HEK293T (cell line): ENCODE data around the gene DDN.

Experiments
- CTCF ChIA-PET: fragments of 350-600 bp; formaldehyde crosslinking; extraction: SDS; loops from one replicate; lab custom pipeline; 2021; ENCODE audit warnings: antibody characterized with exemption, inconsistent platforms; lab: Yijun Ruan, JAX
- POLR2A ChIA-PET: fragments of 350-600 bp; formaldehyde crosslinking; extraction: SDS; loops from one replicate; lab custom pipeline; 2020; ENCODE audit warnings: antibody characterized with exemption, inconsistent platforms; lab: Yijun Ruan, JAX
- DNase-seq: peaks from one replicate; pipeline ENCODE4 v3.0.0; 2012; ENCODE audit warnings: mixed read lengths; ENCODE audit errors: extremely low spot score
- ARNT ChIP-seq: fragments of 450-650 bp; IDR thresholded peaks from 2 replicates; pipeline ENCODE4 v1.6.1; 2017; ENCODE audit warnings: mild to moderate bottlenecking
- BHLHE40 ChIP-seq: fragments of 450-650 bp; IDR thresholded peaks from 2 replicates; pipeline ENCODE4 v1.6.1; 2016; ENCODE audit warnings: mild to moderate bottlenecking, moderate library complexity, borderline replicate concordance
- CTBP1 ChIP-seq: fragments of 450-650 bp; IDR thresholded peaks from 2 replicates; pipeline ENCODE4 v1.6.1; 2016; ENCODE audit warnings: borderline replicate concordance
- ELF4 ChIP-seq: fragments of 450-650 bp; IDR thresholded peaks from 2 replicates; pipeline ENCODE4 v1.6.1; 2017; ENCODE audit warnings: antibody characterized with exemption
- FOXA1 ChIP-seq: fragments of 450-650 bp; IDR thresholded peaks from 2 replicates; pipeline ENCODE4 v1.6.1; 2016; ENCODE audit warnings: mild to moderate bottlenecking
- FOXK2 ChIP-seq: fragments of 450-650 bp; IDR thresholded peaks from 2 replicates; pipeline ENCODE4 v1.6.1; 2016; ENCODE audit warnings: mild to moderate bottlenecking
- FOXM1 ChIP-seq: fragments of 450-650 bp; IDR thresholded peaks from 2 replicates; pipeline ENCODE4 v1.6.1; 2017; ENCODE audit warnings: mild to moderate bottlenecking, borderline replicate concordance
- HDGF ChIP-seq: fragments of 450-650 bp; IDR thresholded peaks from 2 replicates; pipeline ENCODE4 v1.6.1; 2017; ENCODE audit warnings: antibody characterized with exemption, borderline replicate concordance
- L3MBTL2 ChIP-seq: fragments of 450-650 bp; conservative IDR thresholded peaks from 2 replicates; pipeline ENCODE4 v1.6.1; 2016; ENCODE audit warnings: mild to moderate bottlenecking
- LEF1 ChIP-seq: fragments of 450-650 bp; IDR thresholded peaks from 2 replicates; pipeline ENCODE4 v1.6.1; 2017; ENCODE audit warnings: mild to moderate bottlenecking, borderline replicate concordance
- NFRKB ChIP-seq: fragments of 450-650 bp; IDR thresholded peaks from 2 replicates; pipeline ENCODE4 v1.6.1; 2016; ENCODE audit warnings: mild to moderate bottlenecking, moderate library complexity
- SP1 ChIP-seq: fragments of 450-650 bp; IDR thresholded peaks from 2 replicates; pipeline ENCODE4 v1.6.1; 2017
- SUZ12 ChIP-seq: fragments of 450-650 bp; IDR thresholded peaks from 2 replicates; pipeline ENCODE4 v1.6.1; 2016; ENCODE audit warnings: mild to moderate bottlenecking
- TARDBP ChIP-seq: fragments of 450-650 bp; IDR thresholded peaks from 2 replicates; pipeline ENCODE4 v1.6.1; 2016
- ZNF384 ChIP-seq: fragments of 450-650 bp; IDR thresholded peaks from 2 replicates; pipeline ENCODE4 v1.6.1; 2016
- TF ChIP-seq, protein P1 (sequence below): fragments of 450-650 bp; IDR thresholded peaks from 2 replicates; pipeline ENCODE4 v1.6.1; 2016

DDN gene

DNA sequence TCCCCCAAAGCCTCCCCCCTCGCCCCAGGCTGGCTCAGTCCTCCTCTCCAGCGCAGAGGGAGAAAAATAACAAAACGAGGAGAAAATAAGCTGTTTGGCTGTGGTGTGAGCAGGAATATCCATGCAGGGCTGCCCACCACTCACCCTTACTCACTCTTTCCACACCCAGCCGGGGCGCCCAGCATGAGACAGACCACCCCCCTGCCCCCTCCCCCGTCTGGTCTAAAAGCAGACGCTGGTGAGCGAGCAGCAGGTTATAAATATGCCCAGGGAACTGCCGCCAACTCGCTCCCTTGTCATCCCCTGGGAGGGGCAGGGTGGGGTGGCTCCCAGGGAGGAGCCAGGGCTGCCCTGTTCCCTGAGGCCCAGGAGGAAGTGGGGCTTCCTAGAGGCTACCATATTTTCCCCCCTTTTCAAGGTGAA is 13.7 kb downstream of the DDN start:
- CTCF ChIA-PET = interaction anchor here (0.5 kb wide), 1 partner anchor 1311 kb away, joined by 4 read pairs; no protein-coding TSS in a partner anchor
- no peak for DNase-seq
- TF ChIP-seq TARDBP = no peak
- TF ChIP-seq BHLHE40 = no peak
- TF ChIP-seq, protein P1, sequence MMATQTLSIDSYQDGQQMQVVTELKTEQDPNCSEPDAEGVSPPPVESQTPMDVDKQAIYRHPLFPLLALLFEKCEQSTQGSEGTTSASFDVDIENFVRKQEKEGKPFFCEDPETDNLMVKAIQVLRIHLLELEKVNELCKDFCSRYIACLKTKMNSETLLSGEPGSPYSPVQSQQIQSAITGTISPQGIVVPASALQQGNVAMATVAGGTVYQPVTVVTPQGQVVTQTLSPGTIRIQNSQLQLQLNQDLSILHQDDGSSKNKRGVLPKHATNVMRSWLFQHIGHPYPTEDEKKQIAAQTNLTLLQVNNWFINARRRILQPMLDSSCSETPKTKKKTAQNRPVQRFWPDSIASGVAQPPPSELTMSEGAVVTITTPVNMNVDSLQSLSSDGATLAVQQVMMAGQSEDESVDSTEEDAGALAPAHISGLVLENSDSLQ = no peak
- TF ChIP-seq NFRKB = no peak
- TF ChIP-seq ARNT = no peak
- no peak for TF ChIP-seq L3MBTL2
- no peak for TF ChIP-seq FOXA1
- TF ChIP-seq FOXK2 = no peak
- no peak for TF ChIP-seq HDGF
- no peak for TF ChIP-seq FOXM1
- TF ChIP-seq SUZ12 = no peak
- TF ChIP-seq LEF1 = no peak
- no peak for TF ChIP-seq SP1
- no peak for TF ChIP-seq CTBP1
- no peak for TF ChIP-seq ZNF384
- no peak for TF ChIP-seq ELF4
- POLR2A ChIA-PET = interaction anchor here (1.0 kb wide), 1 partner anchor 14 kb away, joined by 3 read pairs; the partner anchor contains the start of gene WNT10B

DNA sequence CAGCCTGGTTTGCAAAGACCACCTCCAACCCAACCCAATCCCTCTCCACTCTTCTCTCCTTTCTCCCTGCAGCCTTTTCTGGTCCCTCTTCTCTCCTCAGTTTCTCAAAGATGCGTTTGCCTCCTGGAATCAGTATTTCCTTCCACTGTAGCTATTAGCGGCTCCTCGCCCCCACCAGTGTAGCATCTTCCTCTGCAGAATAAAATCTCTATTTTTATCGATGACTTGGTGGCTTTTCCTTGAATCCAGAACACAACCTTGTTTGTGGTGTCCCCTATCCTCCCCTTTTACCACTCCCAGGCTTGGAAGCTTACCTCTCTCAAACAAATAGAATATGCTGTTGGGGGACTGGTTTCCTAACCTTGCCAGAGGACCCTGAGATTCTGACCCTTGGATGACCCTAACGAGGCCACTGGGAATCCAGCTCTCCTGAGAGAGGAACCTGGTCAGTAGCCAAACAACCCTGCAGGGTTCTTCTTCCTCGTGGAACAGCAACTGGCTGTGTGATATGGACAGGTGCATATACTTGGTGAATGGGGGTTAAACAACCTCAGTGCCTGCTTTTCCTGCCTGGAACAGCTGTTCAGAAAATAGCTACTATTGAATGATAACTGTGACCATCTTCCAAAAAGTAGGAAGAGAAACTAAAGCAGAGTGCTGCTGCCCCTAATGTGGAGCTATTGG is 16.6 kb downstream of the DDN start:
- no peak for TF ChIP-seq NFRKB
- TF ChIP-seq L3MBTL2 = no peak
- no peak for TF ChIP-seq TARDBP
- no peak for TF ChIP-seq ZNF384
- TF ChIP-seq SUZ12 = no peak
- TF ChIP-seq ARNT = no peak
- TF ChIP-seq LEF1 = no peak
- no peak for TF ChIP-seq FOXA1
- TF ChIP-seq FOXK2 = no peak
- TF ChIP-seq, protein P1 = no peak
- no peak for TF ChIP-seq BHLHE40
- TF ChIP-seq ELF4 = no peak
- TF ChIP-seq CTBP1 = no peak
- TF ChIP-seq HDGF = no peak
- TF ChIP-seq SP1 = no peak
- ChIA-PET POLR2A (interaction anchor here (2.2 kb wide), 1 partner anchor 25 kb away, joined by 8 read pairs; the partner anchor contains the start of gene ARF3), CTCF (interaction anchor here (1.5 kb wide), 1 partner anchor 10 kb away, joined by 8 read pairs; no protein-coding TSS in a partner anchor)
- DNase-seq = no peak

DNA sequence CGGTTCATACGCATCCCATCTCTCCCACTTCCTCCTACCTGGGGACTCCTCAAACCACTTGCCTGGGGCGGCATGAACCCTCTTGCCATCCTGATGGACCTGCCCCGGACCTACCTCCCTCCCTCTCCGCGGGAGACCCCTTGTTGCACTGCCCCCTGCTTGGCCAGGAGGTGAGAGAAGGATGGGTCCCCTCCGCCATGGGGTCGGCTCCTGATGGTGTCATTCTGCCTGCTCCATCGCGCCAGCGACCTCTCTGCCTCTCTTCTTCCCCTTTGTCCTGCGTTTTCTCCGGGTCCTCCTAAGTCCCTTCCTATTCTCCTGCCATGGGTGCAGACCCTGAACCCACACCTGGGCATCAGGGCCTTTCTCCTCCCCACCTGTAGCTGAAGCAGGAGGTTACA is 17.4 kb downstream of the DDN start:
- no peak for DNase-seq
- TF ChIP-seq ARNT = no peak
- no peak for TF ChIP-seq TARDBP
- no peak for TF ChIP-seq SP1
- no peak for TF ChIP-seq FOXK2
- no peak for TF ChIP-seq FOXA1
- TF ChIP-seq BHLHE40 = no peak
- no peak for TF ChIP-seq LEF1
- no peak for TF ChIP-seq CTBP1
- TF ChIP-seq FOXM1 = no peak
- no peak for TF ChIP-seq SUZ12
- no peak for TF ChIP-seq ZNF384
- TF ChIP-seq HDGF = no peak
- TF ChIP-seq, protein P1 = no peak
- TF ChIP-seq NFRKB = no peak
- TF ChIP-seq L3MBTL2 = no peak
- TF ChIP-seq ELF4 = no peak
- ChIA-PET POLR2A (no interaction called here), CTCF (no interaction called here)

DNA sequence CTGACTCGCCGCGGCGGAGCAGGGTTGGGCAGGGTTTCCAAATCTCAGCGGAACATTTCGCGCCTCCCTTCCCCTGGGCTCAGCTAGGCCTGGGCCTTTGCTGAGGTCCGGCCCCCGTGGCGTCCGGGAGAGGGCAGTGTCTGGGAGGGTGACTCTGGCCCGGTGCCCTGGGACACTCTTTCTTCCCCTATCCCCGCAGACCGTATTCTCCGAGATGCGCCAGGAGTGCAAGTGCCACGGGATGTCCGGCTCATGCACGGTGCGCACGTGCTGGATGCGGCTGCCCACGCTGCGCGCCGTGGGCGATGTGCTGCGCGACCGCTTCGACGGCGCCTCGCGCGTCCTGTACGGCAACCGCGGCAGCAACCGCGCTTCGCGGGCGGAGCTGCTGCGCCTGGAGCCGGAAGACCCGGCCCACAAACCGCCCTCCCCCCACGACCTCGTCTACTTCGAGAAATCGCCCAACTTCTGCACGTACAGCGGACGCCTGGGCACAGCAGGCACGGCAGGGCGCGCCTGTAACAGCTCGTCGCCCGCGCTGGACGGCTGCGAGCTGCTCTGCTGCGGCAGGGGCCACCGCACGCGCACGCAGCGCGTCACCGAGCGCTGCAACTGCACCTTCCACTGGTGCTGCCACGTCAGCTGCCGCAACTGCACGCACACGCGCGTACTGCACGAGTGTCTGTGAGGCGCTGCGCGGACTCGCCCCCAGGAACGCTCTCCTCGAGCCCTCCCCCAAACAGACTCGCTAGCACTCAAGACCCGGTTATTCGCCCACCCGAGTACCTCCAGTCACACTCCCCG is 18.0 kb downstream of the DDN start:
- no peak for TF ChIP-seq NFRKB
- ChIA-PET CTCF (no interaction called here), POLR2A (no interaction called here)
- DNase-seq = no peak

DNA sequence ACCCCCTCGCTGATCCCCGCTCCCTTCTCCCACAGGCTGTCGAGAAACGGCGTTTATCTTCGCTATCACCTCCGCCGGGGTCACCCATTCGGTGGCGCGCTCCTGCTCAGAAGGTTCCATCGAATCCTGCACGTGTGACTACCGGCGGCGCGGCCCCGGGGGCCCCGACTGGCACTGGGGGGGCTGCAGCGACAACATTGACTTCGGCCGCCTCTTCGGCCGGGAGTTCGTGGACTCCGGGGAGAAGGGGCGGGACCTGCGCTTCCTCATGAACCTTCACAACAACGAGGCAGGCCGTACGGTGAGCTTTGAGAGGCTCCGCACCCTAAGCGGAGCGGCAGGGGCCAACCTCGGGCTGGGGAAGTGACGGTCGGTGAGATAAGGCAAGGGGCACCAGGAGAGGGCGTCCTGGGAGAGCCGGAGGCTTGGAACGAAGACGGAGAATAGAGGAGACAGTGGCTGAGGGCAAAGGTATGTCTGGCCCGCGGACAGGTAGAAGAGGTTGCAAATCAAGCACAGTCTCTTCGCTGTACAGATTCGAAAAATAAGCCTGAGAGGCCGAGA is 18.7 kb downstream of the DDN start:
- no peak for TF ChIP-seq HDGF
- TF ChIP-seq ZNF384 = no peak
- TF ChIP-seq ELF4 = no peak
- TF ChIP-seq NFRKB = no peak
- TF ChIP-seq BHLHE40 = no peak
- TF ChIP-seq, protein P1 = no peak
- no peak for TF ChIP-seq FOXK2
- no peak for TF ChIP-seq ARNT
- no peak for TF ChIP-seq FOXA1
- TF ChIP-seq FOXM1 = no peak
- no peak for TF ChIP-seq L3MBTL2
- TF ChIP-seq LEF1 = no peak
- no peak for TF ChIP-seq TARDBP
- TF ChIP-seq CTBP1 = no peak
- TF ChIP-seq SP1 = no peak
- CTCF ChIA-PET = interaction anchor here (5.0 kb wide), 1 partner anchor 8 kb away, joined by 49 read pairs; no protein-coding TSS in a partner anchor
- POLR2A ChIA-PET = no interaction called here
- DNase-seq = no peak
